H9 (cell line): ENCODE data around the gene DYNLT4. TPM values are rescaled to one million over a fixed set of nuclear protein-coding genes. Genes with fewer than 3 reads are reported as not detected.

Source experiments
- DNase-seq: peaks from one replicate; pipeline ENCODE4 v3.0.0-alpha.2; 2017
- H2AFZ ChIP-seq: one replicate; pipeline ENCODE4 v1.6.1; 2013; ENCODE audit warnings: mild to moderate bottlenecking, low read length, control low read depth, moderate library complexity
- H2AK5ac ChIP-seq: 2 replicates; pipeline ENCODE4 v1.6.1; 2013; ENCODE audit warnings: low read length, control low read depth, mixed read lengths; ENCODE audit not compliant: insufficient read length
- H2BK120ac ChIP-seq: one replicate; pipeline ENCODE4 v1.6.1; 2013; ENCODE audit warnings: low read depth, mild to moderate bottlenecking, low read length, control low read depth, inconsistent platforms; ENCODE audit not compliant: poor library complexity, severe bottlenecking
- H2BK12ac ChIP-seq: 2 replicates; pipeline ENCODE4 v1.6.1; 2013; ENCODE audit warnings: low read length, control low read depth, mixed read lengths, low read depth; ENCODE audit not compliant: insufficient read length
- H2BK15ac ChIP-seq: 2 replicates; pipeline ENCODE4 v1.6.1; 2013; ENCODE audit warnings: low read depth, low read length, control low read depth
- H2BK20ac ChIP-seq: one replicate; pipeline ENCODE4 v1.6.1; 2013; ENCODE audit warnings: low read depth, mild to moderate bottlenecking, low read length, control low read depth, inconsistent platforms; ENCODE audit not compliant: poor library complexity, severe bottlenecking
- H2BK5ac ChIP-seq: 2 replicates; pipeline ENCODE4 v1.6.1; 2013; ENCODE audit warnings: low read length, control low read depth, mixed read lengths; ENCODE audit not compliant: insufficient read length
- H3K14ac ChIP-seq: 2 replicates; pipeline ENCODE4 v1.6.1; 2013; ENCODE audit warnings: low read length, control low read depth; ENCODE audit not compliant: insufficient read depth
- H3K18ac ChIP-seq: 2 replicates; pipeline ENCODE4 v1.6.1; 2013; ENCODE audit warnings: low read depth, mild to moderate bottlenecking, mixed read lengths, low read length, control low read depth; ENCODE audit not compliant: insufficient read length
- H3K23ac ChIP-seq: 2 replicates; pipeline ENCODE4 v1.6.1; 2013; ENCODE audit warnings: low read length, control low read depth, mixed read lengths, low read depth; ENCODE audit not compliant: insufficient read length
- H3K23me2 ChIP-seq: 2 replicates; pipeline ENCODE4 v1.6.1; 2013; ENCODE audit warnings: low read depth, mild to moderate bottlenecking, mixed read lengths, low read length, control low read depth; ENCODE audit not compliant: insufficient read length, poor library complexity, severe bottlenecking
- H3K27ac ChIP-seq: 2 replicates; pipeline ENCODE4 v1.5.1; 2013; ENCODE audit warnings: low read length, control low read depth, mixed read lengths, low read depth; ENCODE audit not compliant: insufficient read length
- H3K27me3 ChIP-seq: 2 replicates; pipeline ENCODE4 v1.6.1; 2013; ENCODE audit warnings: low read length, control low read depth, inconsistent platforms; ENCODE audit not compliant: insufficient read depth
- H3K4ac ChIP-seq: 2 replicates; pipeline ENCODE4 v1.6.1; 2013; ENCODE audit warnings: low read depth, mild to moderate bottlenecking, control low read depth, inconsistent platforms, low read length, moderate library complexity
- H3K4me1 ChIP-seq: 2 replicates; pipeline ENCODE4 v1.6.1; 2013; ENCODE audit warnings: low read length, control low read depth, inconsistent platforms; ENCODE audit not compliant: insufficient read depth
- H3K4me2 ChIP-seq: 2 replicates; pipeline ENCODE4 v1.6.1; 2013; ENCODE audit warnings: low read length, control low read depth, mixed read lengths; ENCODE audit not compliant: insufficient read length, insufficient read depth
- H3K56ac ChIP-seq: 2 replicates; pipeline ENCODE4 v1.6.1; 2013; ENCODE audit warnings: low read depth, mild to moderate bottlenecking, mixed read lengths, low read length, control low read depth; ENCODE audit not compliant: insufficient read length
- H3K79me1 ChIP-seq: 2 replicates; pipeline ENCODE4 v1.6.1; 2013; ENCODE audit warnings: low read depth, mild to moderate bottlenecking, moderate library complexity, low read length, control low read depth, inconsistent platforms; ENCODE audit not compliant: insufficient read depth, poor library complexity, severe bottlenecking
- H3K79me2 ChIP-seq: 2 replicates; pipeline ENCODE4 v1.6.1; 2013; ENCODE audit warnings: low read length, control low read depth, inconsistent platforms; ENCODE audit not compliant: insufficient read depth
- H3K9ac ChIP-seq: 2 replicates; pipeline ENCODE4 v1.6.1; 2013; ENCODE audit warnings: low read length, control low read depth, mixed read lengths; ENCODE audit not compliant: insufficient read length; ENCODE audit errors: extremely low read depth
- H3K9me3 ChIP-seq: one replicate; pipeline ENCODE4 v1.6.1; 2013; ENCODE audit warnings: low read depth, low read length, inconsistent platforms; ENCODE audit not compliant: control insufficient read depth
- H3T11ph ChIP-seq: one replicate; pipeline ENCODE4 v1.6.1; 2013; ENCODE audit warnings: mild to moderate bottlenecking, low read length, control low read depth, inconsistent platforms
- H4K20me1 ChIP-seq: one replicate; pipeline ENCODE4 v1.6.1; 2013; ENCODE audit not compliant: control insufficient read depth, insufficient read length, insufficient read depth
- H4K5ac ChIP-seq: 2 replicates; pipeline ENCODE4 v1.6.1; 2013; ENCODE audit warnings: low read depth, mild to moderate bottlenecking, mixed read lengths, low read length, control low read depth; ENCODE audit not compliant: insufficient read length
- H4K8ac ChIP-seq: replicated peaks from 2 replicates; pipeline ENCODE4 v1.6.1; 2013; ENCODE audit warnings: low read length, control low read depth, mixed read lengths, low read depth; ENCODE audit not compliant: insufficient read length
- H4K91ac ChIP-seq: 2 replicates; pipeline ENCODE4 v1.6.1; 2013; ENCODE audit warnings: low read depth, mild to moderate bottlenecking, moderate library complexity, mixed read lengths, low read length, control low read depth; ENCODE audit not compliant: insufficient read length
- H3K27ac Mint-ChIP-seq, 3 experiments: 2 replicates in 2 of 3; 3 replicates in 1 of 3; pipeline ENCODE4 v1.8.0; 2020 to 2021; ENCODE audit warnings: mixed read lengths in 3 of 3, mild to moderate bottlenecking in 1 of 3, moderate library complexity in 1 of 3
- H3K27me3 Mint-ChIP-seq: 2 replicates; pipeline ENCODE4 v1.8.0; 2021; ENCODE audit warnings: low read depth, mild to moderate bottlenecking, moderate library complexity, mixed read lengths
- H3K36me3 Mint-ChIP-seq, 3 experiments: 2 replicates in 2 of 3; 3 replicates in 1 of 3; pipeline ENCODE4 v1.8.0; 2020 to 2021; ENCODE audit warnings: low read depth in 3 of 3, mixed read lengths in 3 of 3; ENCODE audit not compliant: insufficient read depth in 1 of 3
- H3K4me1 Mint-ChIP-seq, 2 experiments: 2 replicates each; pipeline ENCODE4 v1.8.0; 2020; ENCODE audit warnings: mixed read lengths in 2 of 2
- H3K4me3 Mint-ChIP-seq, 2 experiments: 2 replicates in 1 of 2; 3 replicates in 1 of 2; pipeline ENCODE4 v1.8.0; 2020 to 2021; ENCODE audit warnings: mild to moderate bottlenecking in 2 of 2, mixed read lengths in 2 of 2, moderate library complexity in 1 of 2
- H3K9me3 Mint-ChIP-seq, 2 experiments: 2 replicates in 1 of 2; 3 replicates in 1 of 2; pipeline ENCODE4 v1.8.0; 2020; ENCODE audit warnings: mild to moderate bottlenecking in 2 of 2, mixed read lengths in 2 of 2, moderate library complexity in 1 of 2
- CTCF ChIP-seq: fragments of 200-600 bp; sonication (generic); conservative IDR thresholded peaks from 3 replicates; pipeline ENCODE4 v1.8.0; 2021; ENCODE audit warnings: antibody characterized with exemption, mild to moderate bottlenecking
- WGBS: extraction: QIAGEN DNeasy Blood & Tissue Kit; methylation state at CpG from one replicate; pipeline ENCODE4 v1.1.7; 2013; ENCODE audit warnings: missing lambda C conversion rate, low lambda C conversion rate, mixed read lengths; ENCODE audit not compliant: insufficient read length; ENCODE audit errors: extremely low coverage; 5-methylcytosine and 5-hydroxymethylcytosine counted together
- total RNA-seq: library from RNA; stranded (reverse); gene quantifications from 2 replicates; pipeline ENCODE4 v1.2.1, GENCODE V29; 2021

The DYNLT4 gene
- total RNA-seq, 1 experiment from 2014 or later, result not detected

- no peak overlapping the region for H3K14ac ChIP-seq
- DNase-seq, result no peak
- H3K27ac ChIP-seq, result no peak overlapping the region
- H4K91ac ChIP-seq, result no peak overlapping the region
- H3K79me2 ChIP-seq, result no peaks in the 10 kb centered on the region
- no peak overlapping the region for H2BK12ac ChIP-seq
- no peak overlapping the region for H3K4me2 ChIP-seq
- H4K8ac ChIP-seq, result no peak overlapping the region
- H3K18ac ChIP-seq, result no peak overlapping the region
- H4K20me1 ChIP-seq, result no peaks in the 10 kb centered on the region
- peaks cover 7% of the 10 kb centered on the region; the same call in 1 of the 2 replicates for H3K4me1 ChIP-seq
- no peaks in the 10 kb centered on the region for H3K27me3 ChIP-seq
- no CpG with 5 or more reads among the region's 13 CpGs for WGBS
- H2BK120ac ChIP-seq, result no peak overlapping the region
- H2AK5ac ChIP-seq, result no peak overlapping the region
- no peak overlapping the region for H2BK20ac ChIP-seq
- Mint-ChIP-seq H3K4me1 (peaks cover 29 to 34% of the 10 kb centered on the region in 2 experiments), H3K27me3 (peaks cover 3% of the 10 kb centered on the region), H3K9me3 (no peaks in the 10 kb centered on the region), H3K36me3 (peaks cover 3 to 44% (median 26%) of the 10 kb centered on the region in 3 experiments), H3K27ac (peak overlapping the region in 1 of 3 experiments; percentile 52; a peak in 1 of 7 replicates), H3K4me3 (no peak overlapping the region; a peak in 1 of 5 replicates)
- no peaks in the 10 kb centered on the region for H3K9me3 ChIP-seq
- H3K79me1 ChIP-seq, result no peaks in the 10 kb centered on the region
- H3K4ac ChIP-seq, result no peak overlapping the region
- H3T11ph ChIP-seq, result no peak overlapping the region
- H2BK15ac ChIP-seq, result no peak overlapping the region
- H3K23me2 ChIP-seq, result peaks cover 10% of the 10 kb centered on the region
- H2BK5ac ChIP-seq, result no peak overlapping the region
- H2AFZ ChIP-seq, result no peak overlapping the region
- H3K9ac ChIP-seq, result no peak overlapping the region
- TF ChIP-seq CTCF, result no peak
- no peak overlapping the region for H3K56ac ChIP-seq
- H3K23ac ChIP-seq, result no peak overlapping the region
- H4K5ac ChIP-seq, result no peak overlapping the region
These were observed 3.6 kb downstream of the DYNLT4 start for GRCh38 chr1:44803312-44804095.
